Right ventricle myocardium superior (tissue), 1 donor: ENCODE data around the gene EYA2. TPM values are rescaled to one million over a fixed set of nuclear protein-coding genes. Genes with fewer than 3 reads are reported as not detected.

Experiments used
- ATAC-seq: fragments of 200-7000 bp; cut with Tn5 transposase; one replicate; pipeline ENCODE4 v1.9.1; 2020; ENCODE audit warnings: mild to moderate bottlenecking; ENCODE audit not compliant: poor library complexity
- DNase-seq: peaks from one replicate; pipeline ENCODE4 v3.0.0-alpha.2; 2020
- intact Hi-C: fragments of 100-400 bp; cut with DNase I; formaldehyde crosslinking; loops from one replicate; pipeline ENCODE4 v1.11.2; 2022
- total RNA-seq: library from RNA; stranded (reverse); fragmentation: NEBNext Ultra II Directional; extraction: Animal tissue kit (Norgen Biotek cat#: 25700); gene quantifications from one replicate; pipeline ENCODE4 v1.2.1, GENCODE V29; 2021
- donor health status: DM: no; HTN: yes; CAD: no; lungs with severe emphysema.

Gene EYA2
- total RNA-seq, 1 donor from 2014 or later, result 0.65 TPM

GRCh38 chr20:47063407-47063806 lies 168.8 kb downstream of the EYA2 start:
- DNase-seq (no peak), ATAC-seq (no peak)
- intact Hi-C loops, result no loop called here

- DNase-seq (no peak), ATAC-seq (no peak)
- intact Hi-C loops, result no loop called here
Measured at GRCh38 chr20:47063808-47064207, 169.2 kb downstream of the EYA2 start.

- DNase-seq (no peak), ATAC-seq (no peak)
- intact Hi-C loops, result no loop called here
Measured at GRCh38 chr20:47066484-47067270, 172.0 kb downstream of the EYA2 start.

- DNase-seq, result no peak
- intact Hi-C loops, result no loop called here
- ATAC-seq, result no peak
Measured at GRCh38 chr20:47067776-47068175, 173.1 kb downstream of the EYA2 start.

GRCh38 chr20:47070176-47070575 lies 175.5 kb downstream of the EYA2 start:
- no peak for ATAC-seq
- no peak for DNase-seq

GRCh38 chr20:47071646-47072185 lies 177.1 kb downstream of the EYA2 start:
- ATAC-seq, result no peak
- intact Hi-C loops, result no loop called here
- no peak for DNase-seq

More at GRCh38 chr20:47070176-47070575, 175.5 kb downstream of the EYA2 start:
- intact Hi-C loops, result no loop called here

GRCh38 chr20:47073766-47074475 lies 179.3 kb downstream of the EYA2 start:
- ATAC-seq (no peak), DNase-seq (no peak)
- intact Hi-C loops, result no loop called here

GRCh38 chr20:47075263-47075662 lies 180.6 kb downstream of the EYA2 start:
- ATAC-seq (no peak), DNase-seq (no peak)
- intact Hi-C loops, result no loop called here

- intact Hi-C loops, result no loop called here
- DNase-seq (no peak), ATAC-seq (no peak)
Measured at GRCh38 chr20:47079047-47079446, 184.4 kb downstream of the EYA2 start.

GRCh38 chr20:47080365-47080764 lies 185.7 kb downstream of the EYA2 start:
- no peak for DNase-seq
- intact Hi-C loops, result no loop called here
- no peak for ATAC-seq

- intact Hi-C loops, result no loop called here
- ATAC-seq (no peak), DNase-seq (no peak)
Measured at GRCh38 chr20:47086316-47086715, 191.7 kb downstream of the EYA2 start.

GRCh38 chr20:47088335-47088734 lies 193.7 kb downstream of the EYA2 start:
- intact Hi-C loops, result no loop called here
- DNase-seq (no peak), ATAC-seq (no peak)

- ATAC-seq (no peak), DNase-seq (no peak)
- intact Hi-C loops, result no loop called here
Measured at GRCh38 chr20:47089151-47089550, 194.5 kb downstream of the EYA2 start.

- intact Hi-C loops, result no loop called here
- DNase-seq (no peak), ATAC-seq (no peak)
Measured at GRCh38 chr20:47090835-47091234, 196.2 kb downstream of the EYA2 start.

GRCh38 chr20:47093320-47093966 lies 198.8 kb downstream of the EYA2 start:
- intact Hi-C loops, result no loop called here
- no peak for ATAC-seq
- no peak for DNase-seq

- no peak for DNase-seq
- ATAC-seq, result no peak
- intact Hi-C loops, result no loop called here
Measured at GRCh38 chr20:47095690-47096089, 201.0 kb downstream of the EYA2 start.

GRCh38 chr20:47097691-47098622 lies 203.3 kb downstream of the EYA2 start:
- intact Hi-C loops, result no loop called here
- DNase-seq (no peak), ATAC-seq (no peak)

- no peak for ATAC-seq
- intact Hi-C loops, result no loop called here
- DNase-seq, result no peak
Measured at GRCh38 chr20:47099093-47099492, 204.4 kb downstream of the EYA2 start.
